GM12801 (cell line): ENCODE results near the gene CTNNA1.

Experiments
- CTCF ChIP-seq: IDR thresholded peaks from one replicate; pipeline ENCODE4 v1.5.1; 2011; ENCODE audit warnings: control low read depth; ENCODE audit not compliant: insufficient read length; ENCODE audit errors: extremely low read depth

CTNNA1 gene

DNA sequence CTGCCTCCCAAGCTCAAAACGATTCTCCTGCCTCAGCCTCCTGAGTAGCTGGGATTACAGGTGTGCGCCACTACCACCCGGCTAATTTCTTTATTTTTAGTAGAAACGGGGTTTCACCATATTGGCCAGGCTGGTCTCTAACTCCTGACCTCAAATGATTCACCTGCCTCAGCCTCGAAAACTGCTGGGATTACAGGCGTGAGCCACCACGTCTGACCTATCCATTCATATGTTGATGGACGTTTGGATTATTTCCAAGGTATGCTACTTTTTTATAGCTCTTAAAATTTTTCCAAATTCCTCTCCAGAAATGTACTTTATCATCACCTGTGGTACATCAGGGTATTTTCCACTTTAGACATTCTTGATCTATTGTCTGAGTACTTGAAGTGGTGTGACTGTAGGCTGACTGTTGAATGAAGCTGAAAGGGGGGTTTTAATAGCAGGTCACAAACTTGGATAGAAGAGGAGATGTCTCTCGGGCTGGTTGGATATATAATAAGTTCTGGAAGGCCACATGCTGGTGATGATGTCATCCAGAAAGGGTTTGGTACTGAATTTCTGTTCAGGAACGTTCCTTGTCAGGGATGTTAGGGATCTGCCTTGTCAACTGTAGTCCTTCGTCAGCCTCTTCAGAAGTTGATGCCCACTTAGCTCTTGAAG is 7.4 kb downstream of the CTNNA1 start:
- no peak for TF ChIP-seq CTCF

DNA sequence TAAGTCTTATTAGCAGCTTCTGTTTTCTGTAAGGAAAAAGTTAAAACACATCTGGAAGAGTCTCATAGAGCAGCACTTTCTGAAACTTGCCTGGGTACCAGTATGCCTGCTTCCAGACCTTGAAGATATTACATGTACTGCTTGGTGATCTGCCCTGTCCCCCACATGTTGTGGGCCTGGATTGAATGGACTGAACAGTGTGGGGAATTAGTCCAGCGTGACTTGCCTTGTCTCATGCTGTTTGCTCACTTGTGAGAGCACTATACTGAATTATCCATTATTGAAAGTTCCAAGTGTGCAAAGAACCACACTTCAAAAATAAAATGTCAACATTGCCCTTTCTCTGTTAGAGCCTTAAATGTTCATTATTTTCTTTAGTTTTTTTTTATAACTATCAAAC is 8.9 kb downstream of the CTNNA1 start:
- TF ChIP-seq CTCF = no peak

DNA sequence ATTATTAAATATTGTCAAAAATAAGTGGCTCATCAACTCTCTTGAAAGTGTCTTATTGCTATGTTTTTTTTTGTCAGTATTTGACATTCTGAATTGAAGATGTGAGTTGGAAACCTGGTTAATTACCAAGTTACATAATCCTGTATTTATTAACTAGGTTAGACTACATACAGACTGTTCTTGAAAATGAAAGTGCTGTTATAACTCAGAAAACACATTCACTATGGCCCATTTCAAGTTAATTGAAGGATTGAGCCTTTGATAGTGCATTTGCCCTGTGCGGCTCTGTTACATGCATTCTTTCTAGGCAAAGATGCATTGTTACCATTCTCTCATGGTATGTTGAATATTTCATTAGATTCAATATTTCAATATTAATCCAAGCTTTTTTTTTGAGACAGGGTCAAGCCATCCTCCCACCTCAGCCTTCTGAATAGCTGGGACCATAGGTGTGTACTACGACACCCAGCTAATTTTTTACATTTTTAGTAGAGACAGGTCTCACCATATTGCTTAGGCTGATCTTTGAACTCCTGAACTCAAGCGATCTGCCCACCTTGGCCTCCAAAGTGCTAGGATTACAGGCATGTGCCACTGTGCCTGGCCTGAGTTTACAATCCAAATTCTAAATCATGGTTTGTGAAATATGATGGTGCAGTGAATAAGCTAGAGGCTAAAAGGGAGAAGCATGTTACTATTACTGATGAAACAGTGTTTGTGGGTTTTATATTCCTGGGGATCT is 10.0 kb downstream of the CTNNA1 start:
- no peak for TF ChIP-seq CTCF

- TF ChIP-seq CTCF = no peak
These were observed 17.1 kb downstream of the CTNNA1 start for GRCh38 chr5:138770291-138770690.

GRCh38 chr5:138770977-138771376 is 17.8 kb downstream of the CTNNA1 start:
- no peak for TF ChIP-seq CTCF

DNA sequence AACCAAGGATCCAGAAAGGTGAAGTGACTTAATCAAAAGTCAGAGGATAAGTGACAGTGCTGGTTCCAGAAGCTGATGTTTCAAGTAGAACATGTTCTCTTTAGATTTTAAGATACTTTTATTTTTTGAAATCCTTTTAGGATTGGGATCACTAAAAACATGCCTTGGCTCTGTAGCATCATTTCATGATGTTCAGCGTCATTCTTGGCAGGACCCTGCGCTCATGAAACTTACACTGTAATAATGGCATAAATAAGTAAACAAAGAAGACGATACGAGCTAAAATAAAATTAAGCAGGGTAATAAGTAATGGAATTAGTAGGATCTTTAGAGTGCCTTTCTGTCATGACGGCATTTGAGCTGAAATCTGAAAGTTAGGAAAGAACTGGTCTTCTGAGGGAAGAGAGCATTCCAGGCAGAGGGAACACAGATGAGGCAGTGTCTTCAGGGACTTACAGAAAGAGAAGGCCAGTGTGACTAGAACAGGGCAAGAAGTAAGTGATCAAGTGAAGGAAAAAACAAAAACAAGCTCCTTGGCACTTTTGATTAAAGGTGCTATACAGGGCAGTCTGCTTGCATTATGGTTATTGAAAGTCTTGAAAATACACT is 19.9 kb downstream of the CTNNA1 start:
- no peak for TF ChIP-seq CTCF

DNA sequence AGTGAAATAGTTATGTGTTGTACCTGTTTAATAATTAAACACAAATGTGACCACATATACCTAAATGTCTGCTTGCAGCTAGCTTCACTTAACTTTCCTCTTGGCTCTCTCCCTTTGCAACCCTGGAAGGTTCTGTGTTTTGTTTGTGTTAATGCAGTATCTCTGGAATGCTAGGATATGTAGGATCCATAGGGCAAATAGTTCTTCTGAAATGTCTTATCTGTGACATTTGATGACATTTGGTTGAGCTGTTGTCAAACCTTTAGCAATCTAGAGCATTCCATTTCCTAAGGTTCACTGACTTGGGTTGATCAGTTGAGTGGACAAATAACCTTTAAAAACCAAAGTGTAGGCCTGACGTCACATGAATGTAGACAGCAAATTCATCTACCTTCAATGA is 21.8 kb downstream of the CTNNA1 start:
- TF ChIP-seq CTCF = no peak
